OCI-LY3 (cell line): ENCODE measurements around the gene KRTAP4-9.
"Not testable (repeated sequence)": the region's sequence is repeated elsewhere in the genome, so short reads cannot be mapped to it uniquely, and the experiment has no call there.

ENCODE experiments used
- H2AFZ ChIP-seq: fragments of 200-600, 300-600 bp; shearing (Covaris generic); 2 replicates; pipeline ENCODE4 v1.6.0; 2014; ENCODE audit warnings: antibody characterized with exemption, low read depth, low read length
- H3K27ac ChIP-seq: fragments of 200-600, 300-600 bp; sonication (generic); 2 replicates; pipeline ENCODE4 v1.5.1; 2014; ENCODE audit warnings: mild to moderate bottlenecking, low read length, moderate library complexity, mixed read lengths
- H3K27me3 ChIP-seq: fragments of 200-600, 300-600 bp; sonication (generic); 2 replicates; pipeline ENCODE4 v1.6.1; 2014; ENCODE audit warnings: low read depth, low read length, mixed read lengths
- H3K36me3 ChIP-seq: fragments of 200-600, 300-600 bp; sonication (generic); replicated peaks from 2 replicates; pipeline ENCODE3; 2014; ENCODE audit warnings: low read depth, low read length, mixed read lengths
- H3K4me1 ChIP-seq: fragments of 300-600, 200-600 bp; sonication (generic); 2 replicates; pipeline ENCODE4 v1.6.1; 2014; ENCODE audit warnings: low read length, mixed read lengths
- H3K4me2 ChIP-seq: fragments of 200-600, 300-600 bp; sonication (generic); 2 replicates; pipeline ENCODE4 v1.6.1; 2014; ENCODE audit warnings: low read length, mixed read lengths
- H3K4me3 ChIP-seq: fragments of 300-600, 200-600 bp; sonication (generic); 2 replicates; pipeline ENCODE4 v1.5.1; 2014; ENCODE audit warnings: antibody characterized with exemption, mild to moderate bottlenecking, low read length, moderate library complexity
- H3K79me2 ChIP-seq: fragments of 300-600, 200-600 bp; shearing (Covaris generic); 2 replicates; pipeline ENCODE4 v1.6.1; 2014; ENCODE audit warnings: mild to moderate bottlenecking, low read length, mixed read lengths
- H3K9ac ChIP-seq: fragments of 300-600, 200-600 bp; shearing (Covaris generic); 2 replicates; pipeline ENCODE4 v1.6.0; 2014; ENCODE audit warnings: mild to moderate bottlenecking, low read length, moderate library complexity
- H3K9me3 ChIP-seq: fragments of 200-600, 300-600 bp; shearing (Covaris generic); 2 replicates; pipeline ENCODE4 v1.6.1; 2014; ENCODE audit warnings: low read length, mixed read lengths; ENCODE audit not compliant: insufficient read depth
- H4K20me1 ChIP-seq: fragments of 200-600, 300-600 bp; sonication (generic); 2 replicates; pipeline ENCODE4 v1.6.1; 2016; ENCODE audit warnings: low read length, mixed read lengths; ENCODE audit not compliant: insufficient read depth
- CTCF ChIP-seq: fragments of 200-600, 300-600 bp; sonication (generic); IDR thresholded peaks from 2 replicates; pipeline ENCODE4 v1.5.1; 2014; ENCODE audit warnings: antibody characterized with exemption, low read length, low read depth
- EZH2phosphoT487 ChIP-seq: fragments of 200-600 bp; shearing (Covaris generic); IDR thresholded peaks from 2 replicates; pipeline ENCODE4 v1.6.1; 2018; ENCODE audit warnings: antibody characterized with exemption, mixed run types, low read depth

KRTAP4-9 gene

GRCh38 chr17:41096055-41096454 is 9.1 kb upstream of the KRTAP4-9 start:
- Histone ChIP-seq H3K4me3 (no peak overlapping the region), H3K27me3 (no peaks in the 10 kb centered on the region), H2AFZ (no peak overlapping the region), H3K4me2 (no peak overlapping the region), H3K9me3 (no peaks in the 10 kb centered on the region), H3K4me1 (no peaks in the 10 kb centered on the region), H3K9ac (no peak overlapping the region), H3K79me2 (no peaks in the 10 kb centered on the region), H4K20me1 (no peaks in the 10 kb centered on the region), H3K36me3 (no peaks in the 10 kb centered on the region), H3K27ac (no peak overlapping the region)
- TF ChIP-seq CTCF (no peak), EZH2phosphoT487 (no peak)

- H3K27ac ChIP-seq: no peak within 1 kb of the TSS
- no peak within 1 kb of the TSS for H2AFZ ChIP-seq
- H3K27me3 ChIP-seq: no peaks in the 10 kb centered on the region
- H3K4me1 ChIP-seq: no peaks in the 10 kb centered on the region
- TF ChIP-seq EZH2phosphoT487: no peak
- no peak for TF ChIP-seq CTCF
- no peaks in the 10 kb centered on the region for H3K9me3 ChIP-seq
- H3K79me2 ChIP-seq: no peaks in the 10 kb centered on the region
- no peak within 1 kb of the TSS for H3K4me3 ChIP-seq
- H3K36me3 ChIP-seq: no peaks in the 10 kb centered on the region
- H4K20me1 ChIP-seq: no peaks in the 10 kb centered on the region
- H3K4me2 ChIP-seq: no peak within 1 kb of the TSS
- no peak within 1 kb of the TSS for H3K9ac ChIP-seq
Observed at GRCh38 chr17:41098042-41098441, 7.1 kb upstream of the KRTAP4-9 start, which contains the start of gene KRTAP4-8. TSS of gene KRTAP4-8 (minus strand) at chr17:41098142. CDS start at chr17:41098084, 58 bp downstream.

- Histone ChIP-seq H3K4me1 (no peaks in the 10 kb centered on the region), H3K4me3 (no peak overlapping the region), H2AFZ (no peak overlapping the region), H3K27ac (no peak overlapping the region), H3K27me3 (no peaks in the 10 kb centered on the region), H4K20me1 (no peaks in the 10 kb centered on the region), H3K79me2 (no peaks in the 10 kb centered on the region), H3K4me2 (no peak overlapping the region), H3K9ac (no peak overlapping the region), H3K36me3 (no peaks in the 10 kb centered on the region), H3K9me3 (no peaks in the 10 kb centered on the region)
- no peak for TF ChIP-seq EZH2phosphoT487
- no peak for TF ChIP-seq CTCF
Observed at GRCh38 chr17:41098481-41098880, 6.7 kb upstream of the KRTAP4-9 start.

GRCh38 chr17:41099682-41100480 is 5.3 kb upstream of the KRTAP4-9 start:
- H3K9me3 ChIP-seq, H3K79me2 ChIP-seq, H3K27ac ChIP-seq, H3K27me3 ChIP-seq, H3K9ac ChIP-seq, H3K4me2 ChIP-seq, H3K36me3 ChIP-seq, H4K20me1 ChIP-seq, H3K4me1 ChIP-seq, H2AFZ ChIP-seq, H3K4me3 ChIP-seq: not testable (repeated sequence)
